ENCODE data around the gene GNG12. TPM values are rescaled to one million over a fixed set of nuclear protein-coding genes. Genes with fewer than 3 reads are reported as not detected.
"Not testable (repeated sequence)": the region's sequence is repeated elsewhere in the genome, so short reads cannot be mapped to it uniquely, and the experiment has no call there.

GNG12 gene
- total RNA-seq, 2 experiments from 2014 or later: 0.05 TPM

DNA sequence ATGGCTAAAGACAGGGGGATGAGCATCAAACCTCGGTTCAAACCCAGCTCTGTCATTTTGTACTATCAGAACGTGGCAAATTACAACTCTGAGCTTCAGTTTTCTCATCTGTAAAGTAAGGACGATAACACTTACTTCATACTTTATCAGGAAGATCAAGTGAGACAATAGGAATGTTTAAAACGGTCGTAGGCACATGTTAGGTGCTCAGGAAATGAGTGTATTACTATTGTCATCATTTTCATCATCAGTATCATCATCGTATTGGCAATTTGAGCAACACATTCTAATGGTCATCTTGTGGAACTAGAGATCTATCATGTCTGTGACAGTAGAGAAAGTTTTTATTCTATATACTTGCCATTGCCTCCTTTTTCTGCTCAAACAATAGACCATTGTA, 170.4 kb downstream of the GNG12 start:
- Mint-ChIP-seq H3K27me3 (peaks cover 38% of the 10 kb centered on the region), H3K4me3 (no peak overlapping the region), H3K27ac (no peak overlapping the region), H3K4me1 (no peaks in the 10 kb centered on the region), H3K36me3 (ENCODE audit: low read depth) (no peaks in the 10 kb centered on the region), H3K9me3 (no peaks in the 10 kb centered on the region)
- ChIA-PET CTCF (no interaction called here), POLR2A (interaction anchor here (0.6 kb wide), 1 partner anchor 24 kb away, joined by 3 read pairs; no protein-coding TSS in a partner anchor)
- DNase-seq: no peak

DNA sequence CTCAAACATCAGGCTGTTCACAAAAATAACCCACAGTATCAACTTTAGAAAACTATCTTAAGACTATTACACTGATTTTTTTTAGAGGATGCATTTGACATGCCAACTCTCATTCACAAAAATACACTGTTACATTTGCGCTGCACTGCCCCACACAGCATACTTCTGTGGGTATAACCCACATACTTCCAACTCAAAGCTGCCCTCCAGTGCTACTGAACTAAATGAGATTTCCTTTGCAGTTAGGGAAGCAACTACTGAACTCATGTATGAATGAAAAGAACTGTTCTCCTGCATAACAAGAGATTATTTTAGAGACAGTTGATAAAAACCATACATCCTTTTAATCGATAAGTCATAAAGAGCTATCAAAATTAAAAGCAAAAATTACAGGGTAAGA, 174.0 kb downstream of the GNG12 start:
- no peaks in the 10 kb centered on the region for H3K9me3 Mint-ChIP-seq
- H3K4me1 Mint-ChIP-seq: no peaks in the 10 kb centered on the region
- no peak overlapping the region for H3K27ac Mint-ChIP-seq
- H3K4me3 Mint-ChIP-seq: no peak overlapping the region
- ChIA-PET POLR2A (no interaction called here), CTCF (no interaction called here)
- H3K36me3 Mint-ChIP-seq (ENCODE audit: low read depth): no peaks in the 10 kb centered on the region
- DNase-seq: no peak
- H3K27me3 Mint-ChIP-seq: peaks cover 31% of the 10 kb centered on the region

GRCh38 chr1:67657152-67657551, 176.1 kb downstream of the GNG12 start:
- H3K27ac Mint-ChIP-seq, CTCF ChIA-PET: not testable (repeated sequence)
- POLR2A ChIA-PET: interaction anchor here (1.1 kb wide), 1 partner anchor 29 kb away, joined by 3 read pairs; no protein-coding TSS in a partner anchor

GRCh38 chr1:67655581-67655980, 177.7 kb downstream of the GNG12 start:
- no peaks in the 10 kb centered on the region for H3K36me3 Mint-ChIP-seq (ENCODE audit: low read depth)
- CTCF ChIA-PET: no interaction called here
- H3K27ac Mint-ChIP-seq: no peak overlapping the region
- H3K9me3 Mint-ChIP-seq: no peaks in the 10 kb centered on the region
- DNase-seq: no peak
- POLR2A ChIA-PET: no interaction called here
- H3K4me3 Mint-ChIP-seq: no peak overlapping the region
- H3K27me3 Mint-ChIP-seq: peaks cover 26% of the 10 kb centered on the region
- H3K4me1 Mint-ChIP-seq: peaks cover 2% of the 10 kb centered on the region

More at GRCh38 chr1:67657152-67657551, 176.1 kb downstream of the GNG12 start:
- H3K36me3 Mint-ChIP-seq (ENCODE audit: low read depth); H3K9me3 Mint-ChIP-seq; H3K4me3 Mint-ChIP-seq; H3K4me1 Mint-ChIP-seq; DNase-seq: not testable (repeated sequence)
- H3K27me3 Mint-ChIP-seq: peaks cover 33% of the 10 kb centered on the region

GRCh38 chr1:67653304-67653703, 180.0 kb downstream of the GNG12 start:
- POLR2A ChIA-PET: interaction anchor here (0.6 kb wide), 1 partner anchor 92 kb away, joined by 3 read pairs; no protein-coding TSS in a partner anchor
- Mint-ChIP-seq H3K27ac (no peak overlapping the region), H3K4me3 (no peak overlapping the region), H3K9me3 (no peaks in the 10 kb centered on the region), H3K4me1 (peaks cover 2% of the 10 kb centered on the region), H3K36me3 (ENCODE audit: low read depth) (no peaks in the 10 kb centered on the region), H3K27me3 (peaks cover 17% of the 10 kb centered on the region)
- CTCF ChIA-PET: no interaction called here
- no peak for DNase-seq

DNA sequence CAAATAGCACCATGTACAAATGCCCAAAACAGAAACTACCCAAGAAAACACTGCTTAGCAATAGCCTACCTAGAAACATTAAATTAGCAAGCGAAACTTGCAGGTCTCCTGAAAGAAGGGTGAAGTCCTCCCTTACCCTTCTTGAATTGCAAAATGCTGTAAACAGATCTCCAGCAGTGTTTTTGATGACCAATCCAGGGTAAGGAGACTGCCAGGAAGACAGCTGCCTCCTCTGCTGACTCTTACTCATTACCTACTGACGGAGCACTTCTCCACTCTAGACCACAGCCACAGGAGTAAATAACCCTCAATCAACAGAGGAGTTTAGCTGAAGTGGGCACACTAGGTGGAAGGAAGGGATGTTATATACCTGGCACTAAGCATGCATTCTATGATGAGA, 180.5 kb downstream of the GNG12 start:
- Mint-ChIP-seq H3K27me3 (peaks cover 14% of the 10 kb centered on the region), H3K4me3 (no peak overlapping the region), H3K4me1 (peaks cover 2% of the 10 kb centered on the region), H3K9me3 (no peaks in the 10 kb centered on the region), H3K36me3 (ENCODE audit: low read depth) (no peaks in the 10 kb centered on the region), H3K27ac (no peak overlapping the region)
- no peak for DNase-seq
- POLR2A ChIA-PET: no interaction called here
- CTCF ChIA-PET: no interaction called here

Other genes starting within 250 kb of the GNG12 start
- 10 to 100 TPM; 29.5 to 30.7 TPM for gene GADD45A, start 148.3 kb downstream of the GNG12 start, total RNA-seq
- not detected for gene DIRAS3, start 217.2 kb upstream of the GNG12 start, total RNA-seq